ENCODE measurements around the gene MTUS2. TPM values are rescaled to one million over a fixed set of nuclear protein-coding genes. Genes with fewer than 3 reads are reported as not detected.

MTUS2 gene
- polyA plus RNA-seq, 1 donor from 2014 or later = 4.4 TPM

- Histone ChIP-seq H3K27ac (ENCODE audit: low read length) (no peak overlapping the region), H3K9me3 (ENCODE audit: low read length) (no peaks in the 10 kb centered on the region), H3K9me2 (ENCODE audit: insufficient read depth, low read length) (no peaks in the 10 kb centered on the region), H3F3A (ENCODE audit: insufficient read depth, low read length, poor library complexity, severe bottlenecking) (no peaks in the 10 kb centered on the region), H3K27me3 (ENCODE audit: insufficient read depth, low read depth, low read length) (no peaks in the 10 kb centered on the region), H2AFZ (ENCODE audit: low read depth, low read length) (no peak overlapping the region), H4K20me1 (ENCODE audit: insufficient read depth) (no peaks in the 10 kb centered on the region), H3K4me3 (ENCODE audit: low read length) (no peak overlapping the region), H3K4me2 (ENCODE audit: low read length) (no peak overlapping the region), H3K36me3 (ENCODE audit: insufficient read depth, low read length) (no peaks in the 10 kb centered on the region), H3K9ac (ENCODE audit: low read length) (no peak overlapping the region), H3K79me2 (replicated peaks; ENCODE audit: insufficient read depth, low read length) (no peaks in the 10 kb centered on the region)
- TF ChIP-seq TAF1 (IDR thresholded peaks at IDR 0.05; ENCODE audit: low read depth) (no peak), RAD21 (conservative IDR thresholded peaks at IDR 0.05) (no peak), POLR2AphosphoS5 (IDR thresholded peaks at IDR 0.05) (no peak), CTCF (IDR thresholded peaks at IDR 0.05; ENCODE audit: poor library complexity, severe bottlenecking) (no peak), MXI1 (conservative IDR thresholded peaks at IDR 0.05; ENCODE audit: poor library complexity, severe bottlenecking) (no peak), EP300 (conservative IDR thresholded peaks at IDR 0.05; ENCODE audit: poor library complexity, severe bottlenecking) (no peak), SMC3 (conservative IDR thresholded peaks at IDR 0.05; ENCODE audit: poor library complexity) (no peak), EZH2 (IDR thresholded peaks at IDR 0.05; ENCODE audit: borderline replicate concordance, insufficient read depth, low read length, poor library complexity, severe bottlenecking) (no peak)
- TF ChIP-seq, protein P1, sequence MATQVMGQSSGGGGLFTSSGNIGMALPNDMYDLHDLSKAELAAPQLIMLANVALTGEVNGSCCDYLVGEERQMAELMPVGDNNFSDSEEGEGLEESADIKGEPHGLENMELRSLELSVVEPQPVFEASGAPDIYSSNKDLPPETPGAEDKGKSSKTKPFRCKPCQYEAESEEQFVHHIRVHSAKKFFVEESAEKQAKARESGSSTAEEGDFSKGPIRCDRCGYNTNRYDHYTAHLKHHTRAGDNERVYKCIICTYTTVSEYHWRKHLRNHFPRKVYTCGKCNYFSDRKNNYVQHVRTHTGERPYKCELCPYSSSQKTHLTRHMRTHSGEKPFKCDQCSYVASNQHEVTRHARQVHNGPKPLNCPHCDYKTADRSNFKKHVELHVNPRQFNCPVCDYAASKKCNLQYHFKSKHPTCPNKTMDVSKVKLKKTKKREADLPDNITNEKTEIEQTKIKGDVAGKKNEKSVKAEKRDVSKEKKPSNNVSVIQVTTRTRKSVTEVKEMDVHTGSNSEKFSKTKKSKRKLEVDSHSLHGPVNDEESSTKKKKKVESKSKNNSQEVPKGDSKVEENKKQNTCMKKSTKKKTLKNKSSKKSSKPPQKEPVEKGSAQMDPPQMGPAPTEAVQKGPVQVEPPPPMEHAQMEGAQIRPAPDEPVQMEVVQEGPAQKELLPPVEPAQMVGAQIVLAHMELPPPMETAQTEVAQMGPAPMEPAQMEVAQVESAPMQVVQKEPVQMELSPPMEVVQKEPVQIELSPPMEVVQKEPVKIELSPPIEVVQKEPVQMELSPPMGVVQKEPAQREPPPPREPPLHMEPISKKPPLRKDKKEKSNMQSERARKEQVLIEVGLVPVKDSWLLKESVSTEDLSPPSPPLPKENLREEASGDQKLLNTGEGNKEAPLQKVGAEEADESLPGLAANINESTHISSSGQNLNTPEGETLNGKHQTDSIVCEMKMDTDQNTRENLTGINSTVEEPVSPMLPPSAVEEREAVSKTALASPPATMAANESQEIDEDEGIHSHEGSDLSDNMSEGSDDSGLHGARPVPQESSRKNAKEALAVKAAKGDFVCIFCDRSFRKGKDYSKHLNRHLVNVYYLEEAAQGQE (IDR thresholded peaks at IDR 0.05; ENCODE audit: borderline replicate concordance) = no peak
Measured at GRCh38 chr13:29476046-29476445, 655.9 kb downstream of the MTUS2 start.

GRCh38 chr13:29479716-29480492, 659.8 kb downstream of the MTUS2 start:
- Histone ChIP-seq H3K27me3 (ENCODE audit: insufficient read depth, low read depth, low read length) (no peaks in the 10 kb centered on the region), H3K9me2 (ENCODE audit: insufficient read depth, low read length) (no peaks in the 10 kb centered on the region)

More at GRCh38 chr13:29479716-29480492, 659.8 kb downstream of the MTUS2 start:
- Histone ChIP-seq H3K4me2 (ENCODE audit: low read length) (no peak overlapping the region), H3K9me3 (ENCODE audit: low read length) (no peaks in the 10 kb centered on the region), H3K4me3 (ENCODE audit: low read length) (no peak overlapping the region), H3F3A (ENCODE audit: insufficient read depth, low read length, poor library complexity, severe bottlenecking) (no peaks in the 10 kb centered on the region), H3K9ac (ENCODE audit: low read length) (no peak overlapping the region), H3K79me2 (replicated peaks; ENCODE audit: insufficient read depth, low read length) (no peaks in the 10 kb centered on the region), H3K36me3 (ENCODE audit: insufficient read depth, low read length) (no peaks in the 10 kb centered on the region), H3K27ac (ENCODE audit: low read length) (no peak overlapping the region), H2AFZ (ENCODE audit: low read depth, low read length) (no peak overlapping the region), H4K20me1 (ENCODE audit: insufficient read depth) (no peaks in the 10 kb centered on the region)
- TF ChIP-seq SMC3 (conservative IDR thresholded peaks at IDR 0.05; ENCODE audit: poor library complexity) (no peak), MXI1 (conservative IDR thresholded peaks at IDR 0.05; ENCODE audit: poor library complexity, severe bottlenecking) (no peak), RAD21 (conservative IDR thresholded peaks at IDR 0.05) (no peak), POLR2AphosphoS5 (IDR thresholded peaks at IDR 0.05) (no peak), EZH2 (IDR thresholded peaks at IDR 0.05; ENCODE audit: borderline replicate concordance, insufficient read depth, low read length, poor library complexity, severe bottlenecking) (no peak), EP300 (conservative IDR thresholded peaks at IDR 0.05; ENCODE audit: poor library complexity, severe bottlenecking) (no peak), CTCF (IDR thresholded peaks at IDR 0.05; ENCODE audit: poor library complexity, severe bottlenecking) (no peak), TAF1 (IDR thresholded peaks at IDR 0.05; ENCODE audit: low read depth) (no peak)
- TF ChIP-seq, protein P1 (IDR thresholded peaks at IDR 0.05; ENCODE audit: borderline replicate concordance) = no peak

Measured in neural cell (in vitro differentiated cells).